NB4 (cell line): ENCODE results near the gene RCOR1.

Experiments
- DNase-seq: peaks from one replicate; pipeline ENCODE4 v3.0.0; 2010; ENCODE audit warnings: low read depth
- H3K4me3 ChIP-seq: one replicate; pipeline ENCODE4 v1.5.1; 2011; ENCODE audit warnings: mild to moderate bottlenecking, low read depth, low read length, moderate library complexity
- MYC ChIP-seq: IDR thresholded peaks from 2 replicates; pipeline ENCODE4 v1.6.1; 2011; ENCODE audit warnings: low read depth, low read length
- POLR2A ChIP-seq: IDR thresholded peaks from 2 replicates; pipeline ENCODE4 v1.6.1; 2011; ENCODE audit warnings: mild to moderate bottlenecking; ENCODE audit not compliant: insufficient read length; ENCODE audit errors: extremely low read depth
- TF ChIP-seq, protein P1 (sequence below): IDR thresholded peaks from one replicate; pipeline ENCODE4 v1.5.1; 2012; ENCODE audit warnings: low read depth, low read length
- TF ChIP-seq, protein P2 (sequence below): IDR thresholded peaks from 2 replicates; pipeline ENCODE4 v1.6.1; 2011; ENCODE audit warnings: low read depth, low read length

Gene RCOR1

DNA sequence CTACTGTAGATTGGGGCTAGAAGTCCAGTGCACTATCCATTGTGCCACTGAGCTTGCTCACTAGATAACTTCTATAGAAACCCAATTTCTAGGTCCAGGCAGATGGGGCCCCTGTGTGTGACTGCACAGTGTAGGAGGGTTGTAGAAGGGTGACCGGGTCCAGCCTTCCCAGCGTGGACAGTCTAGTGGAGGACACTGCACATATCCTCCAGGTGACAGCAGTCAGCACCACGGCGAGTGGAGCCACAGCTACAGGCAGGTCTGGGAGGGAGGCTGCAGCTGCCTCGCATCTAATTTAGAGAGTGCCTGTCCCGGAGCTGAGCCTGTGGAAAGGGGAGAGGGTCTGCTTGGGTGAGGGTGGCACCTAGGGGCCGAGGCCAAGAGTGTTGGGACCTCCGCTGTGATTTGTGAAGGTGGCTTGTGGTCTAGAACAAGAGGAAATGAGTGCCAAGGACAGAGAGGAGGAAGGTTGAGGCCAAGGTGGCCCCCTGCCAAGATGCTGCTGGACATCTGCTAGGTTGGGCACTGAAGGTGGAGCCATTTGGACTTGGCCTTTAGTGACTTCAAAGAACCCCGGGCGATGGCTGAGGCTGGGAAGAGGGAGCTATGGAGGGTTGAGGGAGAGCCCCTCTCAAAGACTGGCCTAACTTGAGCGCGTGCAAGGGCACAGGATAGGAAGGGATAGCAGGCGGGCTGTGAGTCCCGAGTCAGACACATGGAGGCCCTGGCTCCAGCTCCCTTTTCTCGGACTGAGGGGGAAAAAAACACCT, 138.8 kb downstream of the RCOR1 start:
- DNase-seq: no peak
- TF ChIP-seq POLR2A: no peak
- TF ChIP-seq MYC: no peak
- TF ChIP-seq, protein P1, sequence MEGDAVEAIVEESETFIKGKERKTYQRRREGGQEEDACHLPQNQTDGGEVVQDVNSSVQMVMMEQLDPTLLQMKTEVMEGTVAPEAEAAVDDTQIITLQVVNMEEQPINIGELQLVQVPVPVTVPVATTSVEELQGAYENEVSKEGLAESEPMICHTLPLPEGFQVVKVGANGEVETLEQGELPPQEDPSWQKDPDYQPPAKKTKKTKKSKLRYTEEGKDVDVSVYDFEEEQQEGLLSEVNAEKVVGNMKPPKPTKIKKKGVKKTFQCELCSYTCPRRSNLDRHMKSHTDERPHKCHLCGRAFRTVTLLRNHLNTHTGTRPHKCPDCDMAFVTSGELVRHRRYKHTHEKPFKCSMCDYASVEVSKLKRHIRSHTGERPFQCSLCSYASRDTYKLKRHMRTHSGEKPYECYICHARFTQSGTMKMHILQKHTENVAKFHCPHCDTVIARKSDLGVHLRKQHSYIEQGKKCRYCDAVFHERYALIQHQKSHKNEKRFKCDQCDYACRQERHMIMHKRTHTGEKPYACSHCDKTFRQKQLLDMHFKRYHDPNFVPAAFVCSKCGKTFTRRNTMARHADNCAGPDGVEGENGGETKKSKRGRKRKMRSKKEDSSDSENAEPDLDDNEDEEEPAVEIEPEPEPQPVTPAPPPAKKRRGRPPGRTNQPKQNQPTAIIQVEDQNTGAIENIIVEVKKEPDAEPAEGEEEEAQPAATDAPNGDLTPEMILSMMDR: no peak
- TF ChIP-seq, protein P2, sequence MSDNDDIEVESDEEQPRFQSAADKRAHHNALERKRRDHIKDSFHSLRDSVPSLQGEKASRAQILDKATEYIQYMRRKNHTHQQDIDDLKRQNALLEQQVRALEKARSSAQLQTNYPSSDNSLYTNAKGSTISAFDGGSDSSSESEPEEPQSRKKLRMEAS: no peak

DNA sequence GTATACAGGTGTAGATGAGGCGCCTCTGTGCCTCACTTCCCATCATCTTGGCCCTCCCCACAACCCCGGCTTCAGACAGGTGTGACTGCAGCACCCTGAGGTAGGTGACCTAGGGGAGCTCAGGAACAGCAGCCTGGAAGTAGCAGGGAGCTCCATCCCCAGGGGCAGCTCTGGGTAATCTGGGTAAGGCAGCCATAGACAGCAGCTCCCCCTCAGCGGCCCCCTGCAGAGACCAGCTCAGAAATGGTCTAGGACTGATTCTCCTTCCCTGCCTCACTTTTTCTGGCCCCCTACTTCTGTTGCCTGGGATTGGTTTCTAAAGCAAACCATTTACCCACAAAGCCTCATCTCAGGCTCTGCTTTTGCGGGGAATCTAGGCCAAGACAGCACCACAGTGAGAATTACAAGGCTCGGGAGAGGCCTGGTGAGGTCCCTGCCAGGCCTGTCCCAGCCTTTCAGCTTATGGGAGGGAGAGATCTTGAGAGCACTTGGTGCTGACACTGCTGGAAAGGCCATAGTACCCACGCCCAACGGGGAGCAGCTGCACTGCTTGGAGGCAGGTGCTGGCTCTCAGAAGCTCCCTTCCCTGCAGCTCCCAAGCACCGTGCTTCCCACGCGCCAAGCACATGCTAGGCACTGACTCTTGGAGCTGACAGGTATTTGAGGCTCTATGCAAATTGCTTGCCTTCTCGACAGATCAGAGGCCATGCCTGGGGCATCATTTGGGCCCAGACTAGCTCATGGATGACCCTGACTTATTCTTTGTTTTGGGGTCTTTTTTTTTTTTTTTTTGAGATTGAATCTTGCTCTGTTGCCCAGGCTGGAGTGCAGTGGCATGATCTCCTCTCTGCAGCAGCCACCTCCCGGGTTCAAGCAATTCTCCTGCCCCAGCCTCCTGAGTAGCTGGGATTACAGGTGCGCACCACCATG, 139.7 kb downstream of the RCOR1 start:
- H3K4me3 ChIP-seq: no peak overlapping the region
- TF ChIP-seq, protein P2: no peak
- TF ChIP-seq, protein P1: no peak
- TF ChIP-seq POLR2A (no peak), MYC (no peak)
- no peak for DNase-seq

More for the DNA sequence above, 138.8 kb downstream of the RCOR1 start:
- no peak overlapping the region for H3K4me3 ChIP-seq

DNA sequence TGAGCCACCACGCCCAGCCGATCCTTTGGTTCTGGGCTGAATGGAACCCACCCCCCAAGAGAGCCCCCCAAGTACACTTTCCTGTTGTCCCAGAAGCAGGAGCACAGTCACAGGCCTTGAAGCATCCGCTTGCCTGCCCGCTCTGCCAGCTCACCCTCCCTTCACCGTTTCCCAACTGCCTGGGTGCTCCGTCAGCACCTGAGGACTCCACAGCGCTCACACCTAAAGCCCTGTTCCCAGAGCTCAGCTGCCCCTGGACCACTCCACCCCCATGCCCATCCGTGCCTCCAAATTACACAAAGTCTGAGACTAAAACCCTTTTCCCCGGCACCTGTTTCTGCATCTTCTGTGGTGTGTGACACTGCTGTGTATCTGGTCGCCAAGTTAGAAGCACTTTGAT, 140.5 kb downstream of the RCOR1 start:
- TF ChIP-seq, protein P2: no peak
- TF ChIP-seq, protein P1: no peak
- TF ChIP-seq MYC (no peak), POLR2A (no peak)

DNA sequence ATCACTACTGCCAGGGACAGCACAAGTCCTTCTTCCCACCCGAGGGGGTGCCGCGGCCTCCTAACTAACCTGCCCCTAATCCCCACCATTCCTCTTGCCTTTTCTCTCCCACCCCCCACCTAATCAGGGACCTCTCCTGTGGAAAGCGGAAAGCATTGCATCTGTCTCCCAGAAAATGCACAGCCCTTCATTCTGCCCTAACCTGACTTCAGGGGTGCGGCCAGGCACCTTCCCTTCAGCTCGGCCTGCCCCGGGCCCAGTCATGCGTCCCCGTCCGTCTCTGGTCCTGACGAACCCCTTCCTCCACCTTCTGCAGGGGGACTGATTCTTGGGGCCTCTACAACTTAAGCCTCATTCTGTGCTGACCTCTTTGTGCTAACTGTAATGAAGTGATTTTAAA, 140.9 kb downstream of the RCOR1 start:
- TF ChIP-seq, protein P2: no peak
- DNase-seq: no peak
- H3K4me3 ChIP-seq: no peak overlapping the region

More for the DNA sequence above, 140.5 kb downstream of the RCOR1 start:
- H3K4me3 ChIP-seq: no peak overlapping the region
- DNase-seq: no peak

DNA sequence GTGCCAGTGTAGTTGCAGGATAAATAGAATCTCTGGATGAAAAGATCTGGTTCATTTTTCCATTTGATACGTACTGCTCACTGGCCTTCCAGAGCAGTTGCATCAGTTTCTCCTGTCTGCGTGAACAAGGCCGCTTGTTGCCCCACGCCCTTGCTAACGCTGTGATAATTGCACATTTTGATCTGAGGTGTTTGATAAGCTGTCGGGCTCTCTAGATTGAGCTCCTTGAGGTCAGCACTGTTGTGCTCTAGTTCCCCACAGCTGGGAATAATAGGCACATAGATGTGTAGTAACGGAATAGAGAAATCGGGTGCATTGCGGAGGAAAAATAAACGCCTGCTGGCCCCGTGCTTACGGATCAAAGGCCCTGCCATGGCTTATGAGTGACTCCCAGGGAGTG, 142.0 kb downstream of the RCOR1 start:
- H3K4me3 ChIP-seq: no peak overlapping the region
- TF ChIP-seq, protein P2: no peak
- TF ChIP-seq, protein P1: no peak
- no peak for TF ChIP-seq MYC
- DNase-seq: no peak

DNA sequence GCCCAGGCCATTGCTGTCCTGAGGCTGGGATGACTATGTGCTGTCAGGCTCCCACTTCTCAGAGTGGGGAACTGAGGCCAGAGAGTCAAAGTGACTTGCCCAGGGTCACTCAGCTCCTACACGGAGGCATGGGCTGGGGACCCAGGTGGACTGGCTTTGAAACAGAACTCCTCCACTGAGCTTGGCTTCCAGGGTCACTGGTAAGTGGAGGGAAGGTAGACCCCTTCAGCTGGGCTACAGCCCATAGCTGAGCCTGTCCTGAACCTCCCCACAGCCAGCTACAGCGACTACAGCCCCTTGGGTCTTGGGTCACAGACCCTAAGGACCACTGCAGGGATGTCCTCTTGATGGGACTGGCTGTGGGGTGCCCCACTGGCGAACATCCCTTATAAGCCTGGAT, 144.5 kb downstream of the RCOR1 start:
- no peak overlapping the region for H3K4me3 ChIP-seq
- TF ChIP-seq MYC (no peak), POLR2A (no peak)
- TF ChIP-seq, protein P2: no peak
- TF ChIP-seq, protein P1: no peak
- no peak for DNase-seq
